Spleen (tissue), 7 donors: Measurements from ENCODE around the gene CYP3A5.

Source experiments
- POLR2A ChIP-seq, 3 donors: fragments of 450-650 bp; IDR thresholded peaks; one replicate each; pipeline ENCODE4 v1.5.1; 2017; ENCODE audit warnings: antibody characterized with exemption in 3 of 3, mild to moderate bottlenecking in 1 of 3
- POLR2AphosphoS5 ChIP-seq, 3 donors: sonication (generic); formaldehyde crosslinking; IDR thresholded peaks; one replicate each; pipeline ENCODE4 v1.5.1; 2017; ENCODE audit warnings: antibody characterized with exemption in 3 of 3
- TF ChIP-seq, protein P1 (sequence below), 11 experiments: fragments of 200-600 bp in 7 of 11; fragments of 450-650 bp in 4 of 11; sonication (generic) in 4 of 11; IDR thresholded peaks in 8 of 11; conservative IDR thresholded peaks in 3 of 11; 1 replicate in 7 of 11; 2 replicates in 4 of 11; pipeline versions ENCODE4 v1.4.0 to v1.8.0; 2016 to 2021; ENCODE audit warnings: antibody characterized with exemption in 11 of 11, inconsistent platforms in 4 of 11, mild to moderate bottlenecking in 1 of 11
- donor health status: DM: no; HTN: no; CAD: no; lungs with moderate emphysema.
- donor health status: DM: no; HTN: no; CAD: no.
- donor health status: DM: no; HTN: no; CAD: no.

GRCh38 chr7:99707096-99707495 is 27.3 kb upstream of the CYP3A5 start:
- TF ChIP-seq, protein P1, sequence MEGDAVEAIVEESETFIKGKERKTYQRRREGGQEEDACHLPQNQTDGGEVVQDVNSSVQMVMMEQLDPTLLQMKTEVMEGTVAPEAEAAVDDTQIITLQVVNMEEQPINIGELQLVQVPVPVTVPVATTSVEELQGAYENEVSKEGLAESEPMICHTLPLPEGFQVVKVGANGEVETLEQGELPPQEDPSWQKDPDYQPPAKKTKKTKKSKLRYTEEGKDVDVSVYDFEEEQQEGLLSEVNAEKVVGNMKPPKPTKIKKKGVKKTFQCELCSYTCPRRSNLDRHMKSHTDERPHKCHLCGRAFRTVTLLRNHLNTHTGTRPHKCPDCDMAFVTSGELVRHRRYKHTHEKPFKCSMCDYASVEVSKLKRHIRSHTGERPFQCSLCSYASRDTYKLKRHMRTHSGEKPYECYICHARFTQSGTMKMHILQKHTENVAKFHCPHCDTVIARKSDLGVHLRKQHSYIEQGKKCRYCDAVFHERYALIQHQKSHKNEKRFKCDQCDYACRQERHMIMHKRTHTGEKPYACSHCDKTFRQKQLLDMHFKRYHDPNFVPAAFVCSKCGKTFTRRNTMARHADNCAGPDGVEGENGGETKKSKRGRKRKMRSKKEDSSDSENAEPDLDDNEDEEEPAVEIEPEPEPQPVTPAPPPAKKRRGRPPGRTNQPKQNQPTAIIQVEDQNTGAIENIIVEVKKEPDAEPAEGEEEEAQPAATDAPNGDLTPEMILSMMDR (IDR thresholded peaks at IDR 0.05 in 8 of 11, conservative IDR thresholded peaks at IDR 0.05 in 3 of 11) = no peak
- no peak for TF ChIP-seq POLR2AphosphoS5 (IDR thresholded peaks at IDR 0.05)
- TF ChIP-seq POLR2A (IDR thresholded peaks at IDR 0.05) = no peak
